LHCN-M2 (cell line): ENCODE results near the gene DMTF1. TPM values are rescaled to one million over a fixed set of nuclear protein-coding genes. Genes with fewer than 3 reads are reported as not detected.

ENCODE experiments used
- DNase-seq: peaks from one replicate; pipeline ENCODE4 v3.0.0-alpha.2; 2012; ENCODE audit warnings: low read depth
- total RNA-seq: library from RNA; depleted of rRNA; stranded (reverse); fragments of >200 nt; gene quantifications from 2 replicates; pipeline ENCODE4 v1.2.3, GENCODE V29; 2014

Gene DMTF1
- total RNA-seq, 1 experiment from 2014 or later, result 60.2 TPM

GRCh38 chr7:87146740-87147386 lies 5.4 kb upstream of the DMTF1 start:
- DNase-seq, result peak; percentile 33

GRCh38 chr7:87147500-87147899 lies 4.8 kb upstream of the DMTF1 start:
- no peak for DNase-seq

GRCh38 chr7:87148332-87148955 lies 3.8 kb upstream of the DMTF1 start:
- peak; percentile 59 for DNase-seq

GRCh38 chr7:87151002-87151728 lies 1.1 kb upstream of the DMTF1 start:
- DNase-seq, result no peak

GRCh38 chr7:87151729-87152111 lies 533 bp upstream of the DMTF1 start:
- DNase-seq, result no peak

- peak; percentile 34 for DNase-seq
These were observed 816 bp downstream of the DMTF1 start for GRCh38 chr7:87152897-87153641.

GRCh38 chr7:87154166-87154565 lies 1.9 kb downstream of the DMTF1 start:
- no peak for DNase-seq

GRCh38 chr7:87154569-87154968 lies 2.3 kb downstream of the DMTF1 start:
- DNase-seq, result no peak

- DNase-seq, result no peak
These were observed 3.5 kb downstream of the DMTF1 start for GRCh38 chr7:87155788-87156187.

GRCh38 chr7:87156709-87157108 lies 4.5 kb downstream of the DMTF1 start:
- DNase-seq, result no peak

GRCh38 chr7:87159538-87159937 lies 7.3 kb downstream of the DMTF1 start:
- no peak for DNase-seq

GRCh38 chr7:87164433-87164832 lies 12.2 kb downstream of the DMTF1 start:
- DNase-seq, result no peak

GRCh38 chr7:87170828-87171227 lies 18.6 kb downstream of the DMTF1 start:
- DNase-seq, result no peak

GRCh38 chr7:87171282-87171934 lies 19.2 kb downstream of the DMTF1 start:
- no peak for DNase-seq

GRCh38 chr7:87173471-87173870 lies 21.2 kb downstream of the DMTF1 start:
- no peak for DNase-seq

- DNase-seq, result no peak
These were observed 26.1 kb downstream of the DMTF1 start for GRCh38 chr7:87178320-87178719.

- DNase-seq, result no peak
These were observed 26.9 kb downstream of the DMTF1 start for GRCh38 chr7:87179180-87179579.

GRCh38 chr7:87187120-87187519 lies 34.9 kb downstream of the DMTF1 start:
- no peak for DNase-seq

- no peak for DNase-seq
These were observed 36.7 kb downstream of the DMTF1 start for GRCh38 chr7:87188930-87189329.

GRCh38 chr7:87190783-87191182 lies 38.5 kb downstream of the DMTF1 start:
- DNase-seq, result no peak

GRCh38 chr7:87192784-87193487 lies 40.7 kb downstream of the DMTF1 start:
- DNase-seq, result no peak
